ENCODE measurements around the gene CLSTN3. TPM values are rescaled to one million over a fixed set of nuclear protein-coding genes. Genes with fewer than 3 reads are reported as not detected.

Gene CLSTN3
- total RNA-seq, result 100 to 1,000 TPM in 1 of 4 donors, 10 to 100 TPM in 3; 35.0 to 120 (median 57.3) TPM

DNA sequence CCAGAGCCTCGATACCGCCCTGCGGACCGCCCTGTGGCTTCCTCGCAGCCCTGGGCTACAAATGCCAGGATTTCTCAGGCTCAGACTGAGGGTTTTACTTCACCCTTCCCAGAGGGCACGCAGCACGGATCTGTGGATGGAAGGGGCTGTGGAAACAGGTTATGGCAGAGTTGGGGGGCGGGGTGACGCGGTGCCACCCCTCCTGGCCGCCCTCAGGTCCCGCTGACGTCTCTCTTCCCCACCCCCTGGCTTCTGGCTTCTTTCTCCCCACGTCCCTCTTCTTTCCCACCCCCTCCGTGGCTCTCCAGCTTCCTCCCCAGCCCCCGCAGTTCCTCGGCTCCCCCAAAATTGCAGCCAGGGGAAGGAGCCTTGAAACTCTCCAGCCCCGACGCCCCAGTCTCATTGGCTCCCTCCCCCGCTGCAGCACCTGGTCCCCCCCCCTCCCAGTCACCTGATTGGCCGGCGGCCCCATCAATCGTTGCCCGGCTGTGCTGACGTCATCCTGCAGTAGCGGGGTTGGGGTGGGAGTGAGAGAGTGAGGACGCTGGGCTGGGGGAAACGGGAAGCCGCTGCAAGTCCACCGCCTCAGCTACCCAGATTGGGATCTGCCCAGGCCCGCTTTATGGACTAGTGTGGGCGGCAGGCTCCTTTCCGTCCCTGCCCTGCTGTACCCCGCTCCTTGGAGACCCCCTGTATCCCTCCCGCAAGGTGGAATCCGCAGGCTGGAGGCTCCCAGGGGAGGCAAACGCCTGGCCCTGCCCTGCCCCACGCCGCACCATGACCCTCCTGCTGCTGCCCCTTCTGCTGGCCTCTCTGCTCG, at the start of gene CLSTN3:
TSS of gene CLSTN3 (plus strand) at position 500 of the 820 bp plus-strand sequence. CDS start at position 778, 278 bp downstream.
- Histone ChIP-seq H3K27me3 (no peaks in the 10 kb centered on the region), H3K36me3 (no peaks in the 10 kb centered on the region), H3K9me3 (no peaks in the 10 kb centered on the region), H3K4me3 (peak within 1 kb of the TSS; percentile 52 to 71 (median 62)), H3K27ac (peak within 1 kb of the TSS; percentile 69 to 85 (median 72)), H3K4me1 (peaks cover 0 to 26% (median 7%) of the 10 kb centered on the region in 4 donors)
- DNase-seq, result peak; percentile 81 to 94 (median 89)
- no peak for TF ChIP-seq POLR2A (IDR thresholded peaks at IDR 0.05)
- TF ChIP-seq, protein P1, sequence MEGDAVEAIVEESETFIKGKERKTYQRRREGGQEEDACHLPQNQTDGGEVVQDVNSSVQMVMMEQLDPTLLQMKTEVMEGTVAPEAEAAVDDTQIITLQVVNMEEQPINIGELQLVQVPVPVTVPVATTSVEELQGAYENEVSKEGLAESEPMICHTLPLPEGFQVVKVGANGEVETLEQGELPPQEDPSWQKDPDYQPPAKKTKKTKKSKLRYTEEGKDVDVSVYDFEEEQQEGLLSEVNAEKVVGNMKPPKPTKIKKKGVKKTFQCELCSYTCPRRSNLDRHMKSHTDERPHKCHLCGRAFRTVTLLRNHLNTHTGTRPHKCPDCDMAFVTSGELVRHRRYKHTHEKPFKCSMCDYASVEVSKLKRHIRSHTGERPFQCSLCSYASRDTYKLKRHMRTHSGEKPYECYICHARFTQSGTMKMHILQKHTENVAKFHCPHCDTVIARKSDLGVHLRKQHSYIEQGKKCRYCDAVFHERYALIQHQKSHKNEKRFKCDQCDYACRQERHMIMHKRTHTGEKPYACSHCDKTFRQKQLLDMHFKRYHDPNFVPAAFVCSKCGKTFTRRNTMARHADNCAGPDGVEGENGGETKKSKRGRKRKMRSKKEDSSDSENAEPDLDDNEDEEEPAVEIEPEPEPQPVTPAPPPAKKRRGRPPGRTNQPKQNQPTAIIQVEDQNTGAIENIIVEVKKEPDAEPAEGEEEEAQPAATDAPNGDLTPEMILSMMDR (IDR thresholded peaks at IDR 0.05), result no peak

DNA sequence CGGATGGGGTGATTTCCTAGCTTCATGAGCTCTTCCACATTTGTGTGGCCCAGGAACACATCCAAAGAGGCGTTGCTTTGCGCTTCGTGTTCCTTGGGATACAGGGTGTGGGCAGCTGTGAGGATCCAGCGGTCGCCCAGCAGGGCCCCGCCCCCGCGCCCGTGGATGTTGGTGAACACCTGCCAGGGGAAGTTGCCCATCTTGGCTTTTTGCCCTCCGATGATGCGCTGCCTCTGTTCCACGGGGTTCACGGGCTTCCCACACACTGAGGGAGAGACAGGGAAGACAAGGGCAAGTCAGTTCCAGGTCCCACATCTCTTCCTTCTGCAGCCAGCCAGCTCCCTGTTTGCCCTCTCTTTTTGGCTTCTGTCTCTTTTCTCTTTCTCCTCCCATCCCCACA, 49.1 kb upstream of the CLSTN3 start:
- no peaks in the 10 kb centered on the region for H3K9me3 ChIP-seq
- no peak overlapping the region for H3K27ac ChIP-seq
- H3K36me3 ChIP-seq, result peaks cover 0 to 6% (median 0%) of the 10 kb centered on the region in 3 donors
- TF ChIP-seq POLR2A (IDR thresholded peaks at IDR 0.05), result no peak
- TF ChIP-seq, protein P1 (IDR thresholded peaks at IDR 0.05), result no peak
- H3K4me1 ChIP-seq, result no peaks in the 10 kb centered on the region
- no peak for DNase-seq
- H3K4me3 ChIP-seq, result no peak overlapping the region
- H3K27me3 ChIP-seq, result no peaks in the 10 kb centered on the region

DNA sequence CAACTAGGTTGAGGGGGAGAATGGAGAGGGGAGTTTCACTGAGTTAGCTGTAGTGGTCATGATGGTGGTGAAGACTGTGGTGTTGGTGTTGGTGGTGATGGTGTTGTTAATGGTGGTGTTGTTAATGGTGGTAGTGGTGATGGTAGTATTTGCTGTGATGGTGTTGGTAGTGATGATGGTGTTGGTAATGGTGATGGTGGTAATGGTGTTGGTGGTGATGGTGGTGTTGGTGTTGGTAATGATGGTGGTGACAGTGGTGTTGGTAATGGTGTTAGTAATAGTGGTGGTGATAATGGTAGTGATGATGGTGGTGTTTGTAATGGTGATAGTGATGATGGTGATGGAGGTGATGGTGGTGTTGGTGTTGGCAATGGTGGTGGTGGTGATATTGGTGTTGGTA, 47.0 kb upstream of the CLSTN3 start:
- Histone ChIP-seq H3K9me3 (no peaks in the 10 kb centered on the region), H3K36me3 (peaks cover 0 to 6% (median 0%) of the 10 kb centered on the region in 3 donors), H3K27me3 (no peaks in the 10 kb centered on the region), H3K27ac (no peak overlapping the region), H3K4me3 (no peak overlapping the region), H3K4me1 (no peaks in the 10 kb centered on the region)
- DNase-seq, result no peak
- TF ChIP-seq, protein P1 (IDR thresholded peaks at IDR 0.05), result no peak
- no peak for TF ChIP-seq POLR2A (IDR thresholded peaks at IDR 0.05)

DNA sequence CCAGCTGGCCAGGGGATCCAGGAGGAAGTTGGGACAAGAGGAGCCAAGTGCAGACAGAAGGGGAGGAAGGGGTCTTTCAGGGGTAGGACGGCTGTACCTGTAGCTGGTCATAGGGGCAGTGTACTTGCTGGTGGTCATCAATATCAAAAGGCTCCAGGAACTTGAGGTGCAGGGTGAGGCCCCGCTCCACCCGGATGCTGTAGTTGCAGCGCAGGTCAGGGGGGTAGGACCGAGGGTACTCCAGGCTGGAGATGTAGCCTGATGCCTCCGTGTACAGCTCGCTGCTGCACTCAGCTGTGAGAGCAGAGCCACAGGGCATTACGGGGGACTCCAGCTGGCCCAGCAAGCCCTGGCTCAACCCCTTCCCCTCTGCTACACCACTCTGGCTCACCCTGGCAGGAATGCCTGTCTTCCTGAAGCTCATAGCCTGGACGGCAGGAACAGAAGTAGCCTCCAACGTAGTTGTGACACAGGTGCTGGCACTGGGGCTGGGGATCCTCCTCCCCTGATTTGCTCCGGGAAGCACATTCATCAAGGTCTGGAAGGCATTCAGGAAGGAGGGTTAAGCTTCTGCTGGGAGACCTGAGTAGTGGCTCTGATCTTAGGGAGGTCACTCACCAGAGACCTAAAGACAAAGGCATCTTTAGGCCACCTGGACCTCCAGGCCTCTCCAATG, 40.8 kb upstream of the CLSTN3 start:
- no peak for TF ChIP-seq POLR2A (IDR thresholded peaks at IDR 0.05)
- TF ChIP-seq, protein P1 (IDR thresholded peaks at IDR 0.05), result no peak
- DNase-seq, result no peak
- H3K27me3 ChIP-seq, result no peaks in the 10 kb centered on the region
- peak overlapping the region in 3 of 4 donors; percentile 48 to 82 (median 78) for H3K27ac ChIP-seq
- H3K4me3 ChIP-seq, result no peak overlapping the region
- H3K4me1 ChIP-seq, result peaks cover 0 to 5% (median 1%) of the 10 kb centered on the region in 4 donors
- no peaks in the 10 kb centered on the region for H3K36me3 ChIP-seq
- H3K9me3 ChIP-seq, result no peaks in the 10 kb centered on the region

DNA sequence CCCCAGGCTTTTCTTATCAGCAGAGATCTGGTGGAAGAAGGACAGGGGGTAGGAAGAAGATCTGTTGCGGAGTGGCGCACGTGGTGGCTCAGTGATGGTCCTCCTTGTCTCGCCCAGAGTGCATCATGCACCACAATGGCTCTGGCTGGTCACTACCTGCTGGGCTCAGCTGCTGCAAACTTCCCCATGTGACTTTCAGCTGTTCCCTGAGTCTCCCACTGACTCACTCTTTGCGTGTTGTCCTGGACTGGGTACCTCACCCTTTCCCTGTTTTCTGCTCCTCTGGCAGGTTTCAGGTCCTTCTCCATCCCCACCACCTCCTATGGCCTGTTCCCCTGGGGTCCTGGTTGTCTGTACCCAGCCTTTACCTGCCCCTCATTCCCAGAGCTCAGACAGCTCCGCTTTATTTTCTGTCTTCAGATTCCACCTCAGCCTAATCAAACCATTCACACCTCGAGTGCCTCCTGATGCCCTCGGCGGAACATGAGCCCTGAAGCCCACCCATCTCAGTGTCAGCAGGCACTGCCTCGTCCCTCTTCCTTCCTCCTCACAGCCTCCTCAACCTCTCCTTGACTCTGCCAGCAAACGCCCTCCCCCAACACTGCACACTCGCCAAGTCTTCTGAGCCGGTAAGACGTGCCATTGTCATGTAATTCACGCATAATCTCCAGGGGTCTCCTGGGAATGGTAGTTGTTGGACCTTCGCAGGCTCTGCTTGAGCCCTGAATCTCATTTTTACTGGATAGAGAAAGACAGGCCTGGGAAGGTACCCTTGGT, 39.8 kb upstream of the CLSTN3 start:
- H3K9me3 ChIP-seq, result no peaks in the 10 kb centered on the region
- TF ChIP-seq, protein P1 (IDR thresholded peaks at IDR 0.05), result no peak
- no peak for TF ChIP-seq POLR2A (IDR thresholded peaks at IDR 0.05)
- no peaks in the 10 kb centered on the region for H3K36me3 ChIP-seq
- H3K27me3 ChIP-seq, result no peaks in the 10 kb centered on the region
- H3K4me1 ChIP-seq, result peaks cover 0 to 5% (median 1%) of the 10 kb centered on the region in 4 donors
- peak overlapping the region in 3 of 4 donors; percentile 36 to 50 (median 39) for H3K4me3 ChIP-seq
- no peak for DNase-seq
- H3K27ac ChIP-seq, result peak overlapping the region; percentile 48 to 82 (median 72)
